GM23248 (cell line): ENCODE results near the gene PXDN. TPM values are rescaled to one million over a fixed set of nuclear protein-coding genes. Genes with fewer than 3 reads are reported as not detected.
"Not testable (repeated sequence)": the region's sequence is repeated elsewhere in the genome, so short reads cannot be mapped to it uniquely, and the experiment has no call there.

Experiments
- DNase-seq: peaks from one replicate; pipeline ENCODE4 v3.0.0-alpha.2; 2015
- H2AFZ ChIP-seq: fragments of 200-600 bp; sonication (generic); 2 replicates; pipeline ENCODE4 v1.6.1; 2016; ENCODE audit warnings: antibody characterized with exemption
- H3F3A ChIP-seq: fragments of 200-600 bp; sonication (generic); 2 replicates; pipeline ENCODE4 v1.6.1; 2016; ENCODE audit warnings: mild to moderate bottlenecking, antibody characterized with exemption, mixed run types; ENCODE audit not compliant: insufficient read depth
- H3K27ac ChIP-seq: fragments of 200-600 bp; sonication (generic); 2 replicates; pipeline ENCODE4 v1.5.1; 2016; ENCODE audit warnings: mild to moderate bottlenecking
- H3K27me3 ChIP-seq: fragments of 200-600 bp; sonication (generic); replicated peaks from 2 replicates; pipeline ENCODE4 v1.6.1; 2016; ENCODE audit warnings: mild to moderate bottlenecking; ENCODE audit not compliant: insufficient read depth
- H3K36me3 ChIP-seq: fragments of 200-600 bp; sonication (generic); 2 replicates; pipeline ENCODE4 v1.6.1; 2016; ENCODE audit warnings: low read depth, mild to moderate bottlenecking
- H3K4me1 ChIP-seq: fragments of 200-600 bp; sonication (generic); 2 replicates; pipeline ENCODE4 v1.6.1; 2016; ENCODE audit warnings: mild to moderate bottlenecking; ENCODE audit not compliant: insufficient read depth
- H3K4me2 ChIP-seq: fragments of 200-600 bp; sonication (generic); one replicate; pipeline ENCODE4 v1.6.1; 2016; ENCODE audit warnings: mild to moderate bottlenecking; ENCODE audit not compliant: unreplicated experiment
- H3K4me3 ChIP-seq: fragments of 200-600 bp; sonication (generic); 2 replicates; pipeline ENCODE4 v1.5.1; 2016; ENCODE audit warnings: mild to moderate bottlenecking
- H3K79me2 ChIP-seq: fragments of 200-600 bp; sonication (generic); 2 replicates; pipeline ENCODE4 v1.6.1; 2016; ENCODE audit warnings: mild to moderate bottlenecking; ENCODE audit not compliant: insufficient read depth
- H3K9ac ChIP-seq: fragments of 200-600 bp; sonication (generic); 2 replicates; pipeline ENCODE4 v1.6.1; 2016; ENCODE audit warnings: mild to moderate bottlenecking
- H3K9me2 ChIP-seq: fragments of 200-600 bp; sonication (generic); 2 replicates; pipeline ENCODE4 v1.6.1; 2016; ENCODE audit warnings: mixed run types, mild to moderate bottlenecking, moderate library complexity; ENCODE audit not compliant: insufficient read depth
- H3K9me3 ChIP-seq: fragments of 200-600 bp; sonication (generic); one replicate; pipeline ENCODE4 v1.6.1; 2017; ENCODE audit warnings: low read depth
- H4K20me1 ChIP-seq: fragments of 200-600 bp; sonication (generic); 2 replicates; pipeline ENCODE4 v1.6.0; 2016; ENCODE audit not compliant: insufficient read depth
- EZH2 ChIP-seq: fragments of 200-600 bp; sonication (generic); IDR thresholded peaks from 2 replicates; pipeline ENCODE4 v1.6.1; 2018; ENCODE audit warnings: antibody characterized with exemption, mild to moderate bottlenecking; ENCODE audit not compliant: insufficient read depth, poor library complexity, severe bottlenecking
- EZH2phosphoT487 ChIP-seq: fragments of 200-600 bp; sonication (generic); IDR thresholded peaks from 2 replicates; pipeline ENCODE4 v1.6.1; 2018; ENCODE audit warnings: antibody characterized with exemption, moderate library complexity, mild to moderate bottlenecking, low read depth; ENCODE audit not compliant: insufficient read depth
- WGBS, 2 experiments: methylation state at CpG; one replicate each; pipeline ENCODE4 v1.1.6; 2015 to 2017; ENCODE audit warnings: low lambda C conversion rate in 2 of 2, low coverage in 1 of 2; ENCODE audit errors: missing lambda C conversion rate in 2 of 2; 5-methylcytosine and 5-hydroxymethylcytosine counted together
- in situ Hi-C: fragments of 300-500 bp; cut with MboI; formaldehyde crosslinking; loops from 2 replicates; pipeline ENCODE4 v1.15.0; 2020
- polyA plus RNA-seq: library from polyadenylated mRNA; unstranded; fragments of >200 nt; fragmentation: Nextera tagmentation; extraction: Ambion mirVana; gene quantifications from 2 replicates; pipeline ENCODE4 v1.2.1, GENCODE V29; 2016
- total RNA-seq: library from RNA; depleted of rRNA; stranded (reverse); fragments of >200 nt; shearing (Covaris generic); gene quantifications from 2 replicates; pipeline ENCODE4 v1.2.3, GENCODE V29; 2014

The PXDN gene
- total and polyA plus RNA-seq, 2 experiments from 2014 or later, result 222 to 263 TPM

GRCh38 chr2:1736997-1737480 lies 7.3 kb downstream of the PXDN start:
- peaks cover 34% of the 10 kb centered on the region for H3K4me1 ChIP-seq
- H3K4me2 ChIP-seq, result peak overlapping the region; percentile 26
- peak overlapping the region; percentile 45; the same call in 1 of the 2 replicates for H3K9ac ChIP-seq

GRCh38 chr2:1736045-1736444 lies 8.3 kb downstream of the PXDN start:
- Histone ChIP-seq H3K4me1 (peaks cover 44% of the 10 kb centered on the region), H3K9me2 (no peaks in the 10 kb centered on the region), H3K36me3 (no peaks in the 10 kb centered on the region), H3K9me3 (no peaks in the 10 kb centered on the region), H2AFZ (no peak overlapping the region), H4K20me1 (no peaks in the 10 kb centered on the region), H3K27me3 (no peaks in the 10 kb centered on the region), H3K79me2 (peaks cover 88% of the 10 kb centered on the region), H3F3A (peaks cover 51% of the 10 kb centered on the region), H3K27ac (peak overlapping the region; percentile 73), H3K9ac (peak overlapping the region; percentile 45), H3K4me3 (no peak overlapping the region), H3K4me2 (peak overlapping the region; percentile 39)
- DNase-seq, result peak; percentile 59
- TF ChIP-seq EZH2 (no peak), EZH2phosphoT487 (no peak)
- in situ Hi-C loops, result no loop called here
- WGBS, 2 experiments, result 79 to 86% methylated on average over 2 of the region's 2 CpGs

More at GRCh38 chr2:1736997-1737480, 7.3 kb downstream of the PXDN start:
- TF ChIP-seq EZH2phosphoT487, result no peak
- TF ChIP-seq EZH2, result no peak
- Histone ChIP-seq H3K27ac (peak overlapping the region; percentile 73), H3K36me3 (no peaks in the 10 kb centered on the region), H3F3A (peaks cover 44% of the 10 kb centered on the region), H3K79me2 (peaks cover 98% of the 10 kb centered on the region), H4K20me1 (no peaks in the 10 kb centered on the region), H2AFZ (no peak overlapping the region), H3K4me3 (no peak overlapping the region), H3K9me3 (no peaks in the 10 kb centered on the region), H3K27me3 (no peaks in the 10 kb centered on the region), H3K9me2 (no peaks in the 10 kb centered on the region)
- in situ Hi-C loops, result no loop called here
- 71 to 79% methylated on average over 17 of the region's 17 CpGs for WGBS, 2 experiments
- DNase-seq, result peak; percentile 82

- H3K9me3 ChIP-seq, H3K36me3 ChIP-seq, DNase-seq, H4K20me1 ChIP-seq, H3K27ac ChIP-seq, H3K9ac ChIP-seq, H3K4me3 ChIP-seq, in situ Hi-C loops, H3K4me2 ChIP-seq, H2AFZ ChIP-seq, H3K27me3 ChIP-seq, H3K9me2 ChIP-seq: not testable (repeated sequence)
- WGBS, 2 experiments, result 94% methylated on average over 19 of the region's 19 CpGs
- H3K4me1 ChIP-seq, result peaks cover 68% of the 10 kb centered on the region
- peaks cover 79% of the 10 kb centered on the region for H3F3A ChIP-seq
- H3K79me2 ChIP-seq, result peaks cover 74% of the 10 kb centered on the region
Measured at GRCh38 chr2:1733298-1733697, 11.0 kb downstream of the PXDN start.

DNA sequence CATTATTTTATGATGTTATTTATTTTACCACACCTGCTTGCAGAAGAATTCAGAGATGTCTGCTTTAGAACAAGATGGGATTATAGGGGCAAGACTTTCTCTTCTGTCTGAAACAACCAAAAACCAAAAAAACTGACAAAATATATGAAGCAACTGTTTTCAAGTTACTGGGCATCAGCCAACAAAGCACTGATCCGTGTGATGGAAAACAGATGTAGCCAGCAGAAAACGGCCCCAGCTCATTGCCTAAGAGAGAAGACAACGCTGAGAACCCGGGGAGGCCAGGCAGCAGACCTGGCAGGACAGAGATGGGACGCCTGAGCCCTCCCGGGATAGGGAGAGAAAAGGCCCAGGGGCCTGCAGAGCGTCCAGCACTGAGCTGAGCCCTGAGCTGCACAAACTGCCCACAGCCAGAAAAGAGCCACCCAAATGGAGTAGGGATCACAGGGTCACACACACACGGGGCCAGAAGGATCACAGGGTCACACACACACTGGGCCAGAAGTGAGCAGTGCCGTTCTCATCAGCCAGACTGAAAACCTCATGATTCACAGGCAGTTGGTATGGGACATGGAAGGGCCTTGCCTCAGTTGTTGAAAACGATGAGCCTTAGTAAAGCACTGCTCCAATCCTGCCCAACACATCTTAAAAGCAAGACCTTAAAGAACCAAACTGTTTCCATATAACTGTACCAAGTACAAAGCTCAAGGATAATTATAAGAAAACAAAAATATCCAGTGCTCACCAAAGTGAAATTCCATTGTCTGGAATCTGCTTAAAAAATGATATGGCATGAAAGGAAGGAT lies 12.1 kb downstream of the PXDN start:
- Histone ChIP-seq H3K4me2 (peak overlapping the region; percentile 72), H3K9ac (peak overlapping the region; percentile 72), H3K9me2 (no peaks in the 10 kb centered on the region), H3K4me1 (peaks cover 61% of the 10 kb centered on the region), H4K20me1 (no peaks in the 10 kb centered on the region), H3K36me3 (no peaks in the 10 kb centered on the region), H3K79me2 (peaks cover 74% of the 10 kb centered on the region), H2AFZ (no peak overlapping the region), H3F3A (peaks cover 75% of the 10 kb centered on the region), H3K27me3 (no peaks in the 10 kb centered on the region), H3K4me3 (peak overlapping the region; percentile 39), H3K27ac (peak overlapping the region; percentile 93), H3K9me3 (no peaks in the 10 kb centered on the region)
- peak; percentile 86 for DNase-seq
- in situ Hi-C loops, result no loop called here
- 8 to 9% methylated on average over 10 of the region's 10 CpGs for WGBS, 2 experiments
- TF ChIP-seq EZH2 (no peak), EZH2phosphoT487 (0 out of 2 replicates have a peak, but pooled peaks have one; percentile 42)
